Measurements from ENCODE around the gene FBXO31.

The FBXO31 gene, protein sequence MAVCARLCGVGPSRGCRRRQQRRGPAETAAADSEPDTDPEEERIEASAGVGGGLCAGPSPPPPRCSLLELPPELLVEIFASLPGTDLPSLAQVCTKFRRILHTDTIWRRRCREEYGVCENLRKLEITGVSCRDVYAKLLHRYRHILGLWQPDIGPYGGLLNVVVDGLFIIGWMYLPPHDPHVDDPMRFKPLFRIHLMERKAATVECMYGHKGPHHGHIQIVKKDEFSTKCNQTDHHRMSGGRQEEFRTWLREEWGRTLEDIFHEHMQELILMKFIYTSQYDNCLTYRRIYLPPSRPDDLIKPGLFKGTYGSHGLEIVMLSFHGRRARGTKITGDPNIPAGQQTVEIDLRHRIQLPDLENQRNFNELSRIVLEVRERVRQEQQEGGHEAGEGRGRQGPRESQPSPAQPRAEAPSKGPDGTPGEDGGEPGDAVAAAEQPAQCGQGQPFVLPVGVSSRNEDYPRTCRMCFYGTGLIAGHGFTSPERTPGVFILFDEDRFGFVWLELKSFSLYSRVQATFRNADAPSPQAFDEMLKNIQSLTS

GRCh38 chr16:87383505-87384161 is at the start of gene FBXO31:
FBXO31 (minus strand) TSS chr16:87383776; CDS start chr16:87383744, 32 bp downstream.
- Histone ChIP-seq H3K27ac (ENCODE audit: low read length) (peak within 1 kb of the TSS; percentile 25), H3K27me3 (ENCODE audit: insufficient read depth, low read length) (no peaks in the 10 kb centered on the region), H3K36me3 (ENCODE audit: insufficient read depth, low read depth, low read length) (0 out of 2 replicates have a peak, but pooled peaks cover 3% of the 10 kb centered on the region), H3K4me1 (ENCODE audit: insufficient read depth, low read length) (peaks cover 5% of the 10 kb centered on the region), H3K9ac (ENCODE audit: low read depth, low read length) (peak within 1 kb of the TSS; percentile 76), H3K4me3 (ENCODE audit: low read length) (peak within 1 kb of the TSS; percentile 79), H3K9me3 (ENCODE audit: insufficient read depth, low read depth, low read length) (no peaks in the 10 kb centered on the region; the same call in 1 of the 2 replicates)

DNA sequence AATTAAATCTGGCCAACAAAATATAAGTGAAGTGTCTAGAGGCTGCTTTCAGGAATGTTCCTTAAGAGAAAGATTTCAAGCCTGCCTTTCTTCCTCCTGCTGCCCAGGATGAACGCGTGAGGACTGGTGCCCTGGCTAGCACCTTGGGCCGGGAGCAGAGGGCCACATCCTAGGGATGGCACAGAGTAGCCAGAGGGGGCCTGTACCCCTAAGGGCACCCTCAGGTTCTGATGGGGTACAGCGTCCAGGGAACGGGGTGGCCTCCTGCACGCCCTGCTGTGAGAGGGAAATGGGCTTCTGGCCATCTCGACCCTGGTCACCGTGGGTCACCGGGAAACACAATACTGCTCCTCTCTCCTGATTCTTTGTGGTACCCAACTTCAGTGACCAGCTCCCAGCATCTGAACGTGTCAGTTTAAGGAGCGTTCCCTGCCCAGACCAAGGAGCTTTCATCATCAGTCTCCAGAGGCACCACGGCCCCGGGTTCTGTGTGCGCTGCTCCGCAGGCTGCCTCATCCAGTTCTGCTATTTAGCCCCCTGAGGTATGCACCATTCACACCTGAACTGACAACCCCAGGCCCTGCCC is 48.8 kb upstream of the FBXO31 start:
- H3K27me3 ChIP-seq (ENCODE audit: insufficient read depth, low read length) = no peaks in the 10 kb centered on the region
- H3K36me3 ChIP-seq (ENCODE audit: insufficient read depth, low read depth, low read length) = peaks cover 23% of the 10 kb centered on the region
- no peaks in the 10 kb centered on the region for H3K9me3 ChIP-seq (ENCODE audit: insufficient read depth, low read depth, low read length)
- H3K27ac ChIP-seq (ENCODE audit: low read length) = no peak overlapping the region
- H3K4me1 ChIP-seq (ENCODE audit: insufficient read depth, low read length) = no peaks in the 10 kb centered on the region
- no peak overlapping the region for H3K4me3 ChIP-seq (ENCODE audit: low read length)
- H3K9ac ChIP-seq (ENCODE audit: low read depth, low read length) = no peak overlapping the region

GRCh38 chr16:87431926-87432325 is 48.4 kb upstream of the FBXO31 start:
- no peak overlapping the region for H3K27ac ChIP-seq (ENCODE audit: low read length)
- H3K9ac ChIP-seq (ENCODE audit: low read depth, low read length) = no peak overlapping the region
- H3K4me1 ChIP-seq (ENCODE audit: insufficient read depth, low read length) = peaks cover 4% of the 10 kb centered on the region; the same call in 1 of the 2 replicates
- no peaks in the 10 kb centered on the region for H3K27me3 ChIP-seq (ENCODE audit: insufficient read depth, low read length)
- no peaks in the 10 kb centered on the region for H3K9me3 ChIP-seq (ENCODE audit: insufficient read depth, low read depth, low read length)
- peaks cover 23% of the 10 kb centered on the region for H3K36me3 ChIP-seq (ENCODE audit: insufficient read depth, low read depth, low read length)
- no peak overlapping the region for H3K4me3 ChIP-seq (ENCODE audit: low read length)

DNA sequence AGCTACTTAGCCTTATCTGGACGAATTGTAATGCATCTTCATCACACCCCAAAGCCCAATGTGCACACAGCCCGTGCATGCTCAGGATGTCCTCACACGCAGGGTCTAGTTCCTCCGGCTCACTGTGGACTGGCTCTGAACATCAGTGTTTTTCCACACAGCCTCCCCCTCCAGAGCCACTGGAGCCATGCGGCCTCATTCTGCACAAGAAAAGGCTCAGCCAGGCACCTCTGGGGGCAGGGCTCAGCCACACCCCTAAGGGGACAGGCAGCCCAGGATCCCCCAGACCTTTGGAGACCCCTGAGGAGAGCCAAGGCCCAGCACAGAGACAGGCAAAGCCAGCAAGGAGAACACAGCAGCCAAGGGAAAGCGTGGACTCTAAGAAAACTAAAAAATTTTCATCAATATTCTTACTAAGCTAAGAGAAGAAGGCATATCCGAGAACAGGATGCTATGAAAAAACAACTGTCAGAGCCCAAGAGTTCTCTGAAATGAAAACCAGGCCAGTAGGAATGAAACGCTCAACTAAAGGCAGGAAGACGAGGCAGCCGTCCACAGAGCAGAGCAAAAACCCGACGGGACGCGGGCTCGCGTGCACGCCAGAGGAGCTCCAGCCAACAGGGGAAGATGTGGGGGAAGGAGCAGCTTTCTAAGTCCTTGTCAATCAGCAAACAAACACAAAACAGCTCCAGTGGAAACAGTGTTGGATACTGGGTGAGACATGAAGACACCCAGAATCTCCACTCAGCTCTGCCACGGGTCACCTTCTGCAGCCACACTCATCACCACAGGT is 43.0 kb upstream of the FBXO31 start:
- Histone ChIP-seq H3K36me3 (ENCODE audit: insufficient read depth, low read depth, low read length) (peaks cover 37% of the 10 kb centered on the region), H3K27me3 (ENCODE audit: insufficient read depth, low read length) (no peaks in the 10 kb centered on the region), H3K4me3 (ENCODE audit: low read length) (no peak overlapping the region), H3K27ac (ENCODE audit: low read length) (no peak overlapping the region), H3K9ac (ENCODE audit: low read depth, low read length) (0 out of 2 replicates have a peak overlapping the region, but pooled peaks have one; percentile 18), H3K4me1 (ENCODE audit: insufficient read depth, low read length) (peaks cover 23% of the 10 kb centered on the region; the same call in 1 of the 2 replicates), H3K9me3 (ENCODE audit: insufficient read depth, low read depth, low read length) (no peaks in the 10 kb centered on the region)

DNA sequence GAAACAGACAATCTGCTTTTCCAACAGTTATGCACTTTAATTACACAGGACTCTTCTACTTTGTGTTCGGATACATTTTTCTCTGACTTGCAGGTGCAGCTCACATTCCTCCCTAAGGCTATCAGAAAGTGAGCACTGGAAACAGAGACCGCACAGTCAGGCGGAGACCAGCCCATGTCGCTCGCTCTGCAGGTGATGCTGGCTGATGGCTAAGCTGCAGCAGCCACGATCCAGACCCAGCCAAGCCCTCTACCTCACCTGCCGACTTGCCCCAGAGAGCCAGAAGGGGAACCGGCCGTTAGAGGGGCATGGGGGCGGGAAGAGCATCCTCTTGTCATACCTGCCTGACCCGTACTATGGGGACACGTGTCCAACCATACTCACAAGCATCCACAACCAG is 42.4 kb upstream of the FBXO31 start:
- Histone ChIP-seq H3K36me3 (ENCODE audit: insufficient read depth, low read depth, low read length) (peaks cover 40% of the 10 kb centered on the region), H3K9ac (ENCODE audit: low read depth, low read length) (no peak overlapping the region), H3K4me1 (ENCODE audit: insufficient read depth, low read length) (peaks cover 23% of the 10 kb centered on the region; the same call in 1 of the 2 replicates), H3K4me3 (ENCODE audit: low read length) (no peak overlapping the region), H3K9me3 (ENCODE audit: insufficient read depth, low read depth, low read length) (no peaks in the 10 kb centered on the region), H3K27me3 (ENCODE audit: insufficient read depth, low read length) (no peaks in the 10 kb centered on the region), H3K27ac (ENCODE audit: low read length) (no peak overlapping the region)

- H3K36me3 ChIP-seq (ENCODE audit: insufficient read depth, low read depth, low read length) = peaks cover 49% of the 10 kb centered on the region
- no peak overlapping the region for H3K27ac ChIP-seq (ENCODE audit: low read length)
- H3K9me3 ChIP-seq (ENCODE audit: insufficient read depth, low read depth, low read length) = no peaks in the 10 kb centered on the region
- H3K27me3 ChIP-seq (ENCODE audit: insufficient read depth, low read length) = no peaks in the 10 kb centered on the region
- H3K4me3 ChIP-seq (ENCODE audit: low read length) = no peak overlapping the region
- peaks cover 23% of the 10 kb centered on the region; the same call in 1 of the 2 replicates for H3K4me1 ChIP-seq (ENCODE audit: insufficient read depth, low read length)
- H3K9ac ChIP-seq (ENCODE audit: low read depth, low read length) = no peak overlapping the region
These were observed 40.7 kb upstream of the FBXO31 start for GRCh38 chr16:87424266-87424665.

DNA sequence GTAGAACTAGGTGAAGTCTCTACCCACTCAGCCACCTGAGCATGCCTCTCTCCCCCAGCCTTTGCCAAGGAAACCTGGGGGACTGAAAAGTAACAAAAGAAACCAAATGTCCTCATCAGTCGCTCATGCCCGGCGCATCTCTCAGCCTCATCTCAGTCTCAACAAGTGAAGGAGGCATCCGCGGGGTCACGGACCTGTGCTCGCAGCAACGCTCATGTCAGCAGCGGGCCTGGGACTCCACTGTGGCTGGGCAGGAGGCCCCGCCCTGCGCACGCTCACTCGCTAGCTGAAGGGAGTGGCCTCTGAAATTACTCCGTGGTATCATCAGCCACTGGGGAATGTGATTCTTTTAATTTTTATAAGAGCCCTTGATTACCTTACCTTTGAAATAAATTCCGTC is 39.9 kb upstream of the FBXO31 start:
- peaks cover 43% of the 10 kb centered on the region for H3K36me3 ChIP-seq (ENCODE audit: insufficient read depth, low read depth, low read length)
- H3K27me3 ChIP-seq (ENCODE audit: insufficient read depth, low read length) = no peaks in the 10 kb centered on the region
- H3K4me1 ChIP-seq (ENCODE audit: insufficient read depth, low read length) = peaks cover 23% of the 10 kb centered on the region; the same call in 1 of the 2 replicates
- H3K4me3 ChIP-seq (ENCODE audit: low read length) = no peak overlapping the region
- no peak overlapping the region for H3K9ac ChIP-seq (ENCODE audit: low read depth, low read length)
- no peaks in the 10 kb centered on the region for H3K9me3 ChIP-seq (ENCODE audit: insufficient read depth, low read depth, low read length)
- H3K27ac ChIP-seq (ENCODE audit: low read length) = no peak overlapping the region

DNA sequence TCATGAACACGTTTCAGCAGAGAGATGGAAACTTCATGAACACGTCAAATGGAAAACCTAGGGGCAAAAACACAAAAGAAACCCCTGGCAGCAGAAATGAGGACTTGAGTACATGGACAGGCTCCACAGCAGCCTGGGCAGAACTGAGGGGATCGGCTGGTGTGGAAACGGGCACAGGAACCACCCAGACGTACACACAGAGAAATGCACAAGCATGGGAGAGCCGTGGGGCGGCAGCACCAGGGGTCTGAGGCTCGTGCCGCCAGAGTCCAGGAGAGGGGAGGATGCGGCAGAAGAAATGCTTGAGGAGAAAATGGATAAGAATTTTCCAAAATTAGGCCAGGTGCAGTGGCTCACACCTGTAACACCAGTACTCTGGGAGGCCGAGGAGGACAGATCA is 38.5 kb upstream of the FBXO31 start:
- Histone ChIP-seq H3K27ac (ENCODE audit: low read length) (no peak overlapping the region), H3K9me3 (ENCODE audit: insufficient read depth, low read depth, low read length) (no peaks in the 10 kb centered on the region), H3K27me3 (ENCODE audit: insufficient read depth, low read length) (no peaks in the 10 kb centered on the region), H3K9ac (ENCODE audit: low read depth, low read length) (no peak overlapping the region), H3K4me1 (ENCODE audit: insufficient read depth, low read length) (peaks cover 21% of the 10 kb centered on the region; the same call in 1 of the 2 replicates), H3K36me3 (ENCODE audit: insufficient read depth, low read depth, low read length) (peaks cover 56% of the 10 kb centered on the region), H3K4me3 (ENCODE audit: low read length) (no peak overlapping the region)

DNA sequence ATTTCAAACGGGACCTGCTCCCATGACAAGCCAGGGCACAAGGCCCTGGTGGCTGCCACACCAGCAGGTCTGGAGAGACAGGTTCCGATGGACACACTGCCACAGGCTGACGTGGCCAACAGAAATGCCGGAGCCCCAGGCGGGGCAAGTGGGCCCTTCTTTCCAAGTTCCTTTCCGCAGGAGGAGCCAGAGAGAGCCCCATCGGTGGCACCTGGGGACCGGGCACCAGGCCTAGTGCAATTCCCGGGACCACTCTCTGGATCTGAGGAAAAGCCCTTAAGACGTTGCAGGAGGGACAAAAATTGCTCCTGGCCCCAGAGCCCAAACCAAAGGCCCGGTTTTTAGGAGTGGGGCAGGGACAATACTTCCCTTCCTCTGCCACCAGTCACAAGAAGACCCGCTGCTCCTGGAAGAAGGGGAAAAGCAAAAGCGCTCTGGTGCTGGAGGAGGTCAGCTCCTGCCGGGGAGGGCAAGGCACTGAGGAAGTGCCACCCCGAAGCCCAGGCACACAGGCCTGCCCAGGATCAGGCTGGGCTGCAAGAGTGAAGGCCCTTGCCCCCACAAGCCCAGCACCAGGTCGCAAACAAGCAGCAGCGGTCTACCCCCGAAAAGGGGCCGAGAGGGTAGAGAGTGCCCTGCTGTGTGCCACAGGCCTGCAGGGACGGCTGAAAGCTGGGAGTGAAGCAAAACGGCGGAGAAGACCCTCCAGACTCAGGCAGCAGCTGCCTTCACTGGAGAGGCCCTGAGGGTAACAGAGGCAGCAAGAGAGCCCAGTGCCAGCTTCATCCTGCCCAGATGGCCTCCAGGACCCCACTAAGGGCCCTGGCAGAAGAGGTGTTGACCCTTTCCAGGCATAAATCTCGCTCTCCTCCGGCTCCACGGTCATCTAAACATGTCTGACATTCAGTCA is 37.7 kb upstream of the FBXO31 start:
- Histone ChIP-seq H3K4me3 (ENCODE audit: low read length) (no peak overlapping the region), H3K9me3 (ENCODE audit: insufficient read depth, low read depth, low read length) (no peaks in the 10 kb centered on the region), H3K9ac (ENCODE audit: low read depth, low read length) (no peak overlapping the region), H3K27ac (ENCODE audit: low read length) (no peak overlapping the region), H3K36me3 (ENCODE audit: insufficient read depth, low read depth, low read length) (peaks cover 64% of the 10 kb centered on the region), H3K27me3 (ENCODE audit: insufficient read depth, low read length) (no peaks in the 10 kb centered on the region), H3K4me1 (ENCODE audit: insufficient read depth, low read length) (peaks cover 14% of the 10 kb centered on the region; the same call in 1 of the 2 replicates)

All from iPS-20b (cell line).